Purkinje cell (primary cell): ENCODE results near the gene GCLM. TPM values are rescaled to one million over a fixed set of nuclear protein-coding genes. Genes with fewer than 3 reads are reported as not detected.

Experiments
- polyA plus RNA-seq: library from polyadenylated mRNA; unstranded; fragments of >200 nt; fragmentation: Nextera tagmentation; gene quantifications from 2 replicates; pipeline ENCODE4 v1.2.1, GENCODE V29; 2014

GCLM gene
- 14.9 and 17.9 TPM in 2 replicates for polyA plus RNA-seq

GRCh38 chr1:93909146-93910050 is at the start of gene GCLM:
Gene GCLM, minus strand, starts transcription at chr1:93909430. Its CDS starts 267 bp downstream, at chr1:93909163.

DNA sequence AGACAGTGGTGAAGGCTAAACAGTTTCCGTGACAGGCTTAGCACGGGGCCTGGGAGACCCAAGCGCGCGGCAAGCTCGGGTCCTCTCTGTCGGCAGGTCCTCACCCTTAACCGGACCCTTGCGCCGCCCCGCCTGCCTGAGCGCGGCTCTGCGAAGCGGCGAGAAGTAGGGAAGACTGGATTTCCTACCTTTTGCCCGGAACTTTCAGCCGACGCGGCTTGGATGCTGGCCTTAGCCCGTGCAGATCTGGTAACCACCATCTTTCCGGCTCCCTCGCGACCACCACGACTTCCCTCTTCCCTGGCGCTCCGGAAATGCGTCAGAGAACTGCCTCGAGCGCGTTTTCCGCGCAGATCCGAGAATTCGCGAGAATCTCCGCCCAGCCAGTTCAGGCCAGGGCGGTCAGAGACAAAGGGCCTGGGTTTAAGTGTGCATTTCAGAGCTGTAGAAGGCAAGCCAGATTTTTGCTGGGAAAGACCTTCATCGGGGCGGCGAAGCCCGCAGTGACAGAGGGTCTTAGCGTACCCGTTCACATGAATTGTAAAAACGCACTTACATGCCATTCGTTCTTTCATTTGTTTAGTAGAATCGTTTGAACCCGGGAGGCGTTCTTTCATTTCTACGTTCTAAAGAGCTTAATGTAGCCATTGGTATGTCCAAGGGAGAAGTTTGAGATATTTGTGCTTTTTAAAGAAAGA is 30.2 kb downstream of the GCLM start, which contains the start of gene DNTTIP2:
Gene DNTTIP2, minus strand, starts transcription at position 318 of the 698 bp plus-strand sequence. Its CDS starts 58 bp downstream, at position 260.

Other genes starting within 250 kb of the GCLM start
- gene BCAR3, start 227.6 kb downstream of the GCLM start, polyA plus RNA-seq, result 1.3 and 1.6 TPM in 2 replicates
- 54.2 and 78.7 TPM in 2 replicates for gene DNTTIP2, start 30.2 kb downstream of the GCLM start, polyA plus RNA-seq
- not detected in 2 replicates for gene ABCA4, start 211.7 kb upstream of the GCLM start, polyA plus RNA-seq